ENCODE results near the gene ANKRD13D. TPM values are rescaled to one million over a fixed set of nuclear protein-coding genes. Genes with fewer than 3 reads are reported as not detected.

Gene ANKRD13D
- polyA plus RNA-seq, 2 donors: 36.8 to 87.3 TPM

DNA sequence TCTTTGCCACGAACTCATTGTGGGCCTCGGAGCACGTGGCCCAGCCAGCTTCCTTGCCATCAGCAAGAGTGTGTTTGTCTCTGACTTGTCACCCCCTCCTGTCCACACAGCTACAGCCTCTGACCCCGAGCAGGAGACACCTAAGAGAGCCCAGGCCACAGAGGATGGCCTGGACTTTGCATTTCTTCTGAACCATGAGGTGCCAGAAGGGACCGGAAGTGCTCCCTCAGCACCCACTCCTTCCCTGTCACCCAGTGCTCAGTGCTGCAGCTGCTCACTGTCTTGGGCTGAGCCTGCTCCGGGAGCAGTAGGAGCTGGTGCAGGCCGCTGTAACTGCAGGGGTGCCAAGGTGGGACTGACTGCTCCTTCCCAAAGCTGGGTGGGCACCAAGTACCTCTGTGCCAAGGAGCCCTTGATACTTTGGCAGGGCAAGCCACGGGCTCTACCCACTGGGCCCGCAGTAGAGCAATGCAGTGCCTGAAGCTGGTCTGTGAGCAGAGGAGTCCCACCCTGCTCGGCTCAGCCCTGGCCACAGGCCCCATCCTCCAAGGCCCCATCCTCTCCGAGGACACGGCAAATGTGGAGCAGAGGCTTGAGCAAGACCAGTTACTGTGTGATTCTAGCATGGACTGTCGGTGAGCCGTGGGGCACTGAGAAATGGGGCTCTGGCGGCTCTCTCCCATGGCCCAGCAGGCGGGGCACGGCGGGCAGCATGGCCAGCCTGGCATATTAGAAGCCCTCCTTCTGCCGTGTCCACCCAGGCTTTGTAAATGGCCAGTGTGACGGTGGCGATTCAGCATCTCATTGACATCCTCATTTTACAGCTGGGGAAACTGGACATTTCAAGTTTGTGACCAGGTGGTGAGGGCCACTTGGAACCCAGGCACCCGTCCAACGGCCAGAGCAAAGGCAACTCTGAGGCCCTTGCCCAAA, 16.5 kb upstream of the ANKRD13D start:
- 60 to 61% methylated on average over 23 of the region's 23 CpGs for WGBS, 2 donors
- no peak overlapping the region for H3K4me3 ChIP-seq (ENCODE audit: low read depth in 1 of 2, low read length in 2 of 2)

GRCh38 chr11:67273260-67273990, 15.7 kb upstream of the ANKRD13D start:
- peak overlapping the region; percentile 38 to 76 for H3K27ac ChIP-seq (ENCODE audit: low read depth in 2 of 2, low read length in 1 of 2)
- H3K27me3 ChIP-seq (ENCODE audit: control insufficient read depth in 1 of 2, insufficient read depth in 2 of 2, low read length in 2 of 2): no peaks in the 10 kb centered on the region
- no peaks in the 10 kb centered on the region for H3K9me3 ChIP-seq (ENCODE audit: control insufficient read depth in 2 of 2, insufficient read depth in 1 of 2, low read depth in 1 of 2, low read length in 1 of 2)
- H3K36me3 ChIP-seq (ENCODE audit: control insufficient read depth in 2 of 2, insufficient read depth in 2 of 2, low read length in 1 of 2): peaks cover 0 to 44% of the 10 kb centered on the region in 2 donors
- H3K4me1 ChIP-seq (ENCODE audit: control insufficient read depth in 2 of 2, insufficient read depth in 2 of 2, low read length in 1 of 2): peaks cover 36 to 72% of the 10 kb centered on the region in 2 donors
- WGBS, 2 donors: 31 to 40% methylated on average over 14 of the region's 14 CpGs
- no peak overlapping the region for H3K4me3 ChIP-seq (ENCODE audit: low read depth in 1 of 2, low read length in 2 of 2)

More for the DNA sequence above, 16.5 kb upstream of the ANKRD13D start:
- no peaks in the 10 kb centered on the region for H3K9me3 ChIP-seq (ENCODE audit: control insufficient read depth in 2 of 2, insufficient read depth in 1 of 2, low read depth in 1 of 2, low read length in 1 of 2)
- H3K27ac ChIP-seq (ENCODE audit: low read depth in 2 of 2, low read length in 1 of 2): peak overlapping the region; percentile 45 to 76
- H3K36me3 ChIP-seq (ENCODE audit: control insufficient read depth in 2 of 2, insufficient read depth in 2 of 2, low read length in 1 of 2): peaks cover 0 to 49% of the 10 kb centered on the region in 2 donors
- H3K4me1 ChIP-seq (ENCODE audit: control insufficient read depth in 2 of 2, insufficient read depth in 2 of 2, low read length in 1 of 2): peaks cover 37 to 72% of the 10 kb centered on the region in 2 donors
- no peaks in the 10 kb centered on the region for H3K27me3 ChIP-seq (ENCODE audit: control insufficient read depth in 1 of 2, insufficient read depth in 2 of 2, low read length in 2 of 2)

- Histone ChIP-seq H3K4me3 (ENCODE audit: low read depth in 1 of 2, low read length in 2 of 2) (no peak overlapping the region), H3K4me1 (ENCODE audit: control insufficient read depth in 2 of 2, insufficient read depth in 2 of 2, low read length in 1 of 2) (peaks cover 23 to 66% of the 10 kb centered on the region in 2 donors), H3K9me3 (ENCODE audit: control insufficient read depth in 2 of 2, insufficient read depth in 1 of 2, low read depth in 1 of 2, low read length in 1 of 2) (no peaks in the 10 kb centered on the region), H3K27me3 (ENCODE audit: control insufficient read depth in 1 of 2, insufficient read depth in 2 of 2, low read length in 2 of 2) (no peaks in the 10 kb centered on the region), H3K36me3 (ENCODE audit: control insufficient read depth in 2 of 2, insufficient read depth in 2 of 2, low read length in 1 of 2) (peaks cover 4 to 48% of the 10 kb centered on the region in 2 donors), H3K27ac (ENCODE audit: low read depth in 2 of 2, low read length in 1 of 2) (peak overlapping the region; percentile 57 to 70)
- 62 to 63% methylated on average over 35 of the region's 35 CpGs for WGBS, 2 donors
Observed at GRCh38 chr11:67274768-67275605, 14.1 kb upstream of the ANKRD13D start.

- WGBS, 2 donors: 78 to 79% methylated on average over 17 of the region's 17 CpGs
- no peaks in the 10 kb centered on the region for H3K9me3 ChIP-seq (ENCODE audit: control insufficient read depth in 2 of 2, insufficient read depth in 1 of 2, low read depth in 1 of 2, low read length in 1 of 2)
- peaks cover 22 to 58% of the 10 kb centered on the region in 2 donors for H3K4me1 ChIP-seq (ENCODE audit: control insufficient read depth in 2 of 2, insufficient read depth in 2 of 2, low read length in 1 of 2)
- H3K4me3 ChIP-seq (ENCODE audit: low read depth in 1 of 2, low read length in 2 of 2): no peak overlapping the region
- peak overlapping the region; percentile 70 to 93 for H3K27ac ChIP-seq (ENCODE audit: low read depth in 2 of 2, low read length in 1 of 2)
- no peaks in the 10 kb centered on the region for H3K27me3 ChIP-seq (ENCODE audit: control insufficient read depth in 1 of 2, insufficient read depth in 2 of 2, low read length in 2 of 2)
- peaks cover 5 to 56% of the 10 kb centered on the region in 2 donors for H3K36me3 ChIP-seq (ENCODE audit: control insufficient read depth in 2 of 2, insufficient read depth in 2 of 2, low read length in 1 of 2)
Observed at GRCh38 chr11:67275606-67276409, 13.3 kb upstream of the ANKRD13D start.

DNA sequence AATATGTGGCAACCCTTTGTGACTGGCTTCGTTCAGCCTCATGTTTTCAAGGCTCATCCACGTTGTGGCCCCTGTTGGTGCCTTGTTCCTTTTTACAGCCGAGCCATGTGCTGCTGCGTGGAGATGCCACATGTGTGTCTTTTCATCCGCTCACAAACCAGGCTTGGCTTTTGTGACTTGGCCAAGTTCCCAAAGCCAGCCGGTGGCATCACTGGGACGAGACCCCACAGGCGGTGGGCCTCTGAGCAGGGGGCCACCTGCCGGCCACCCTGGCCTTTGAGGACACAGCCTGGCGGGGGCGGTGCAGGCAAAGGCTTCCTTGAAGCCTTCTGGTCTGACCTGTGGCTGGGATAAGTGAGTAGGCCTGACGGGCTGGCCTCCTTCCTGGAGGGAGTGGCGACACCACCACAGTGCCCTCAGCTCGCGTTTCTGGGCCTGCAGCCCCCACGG, 12.3 kb upstream of the ANKRD13D start:
- Histone ChIP-seq H3K4me3 (ENCODE audit: low read depth in 1 of 2, low read length in 2 of 2) (peak overlapping the region in 1 of 2 donors; percentile 30), H3K36me3 (ENCODE audit: control insufficient read depth in 2 of 2, insufficient read depth in 2 of 2, low read length in 1 of 2) (peaks cover 13 to 62% of the 10 kb centered on the region in 2 donors), H3K9me3 (ENCODE audit: control insufficient read depth in 2 of 2, insufficient read depth in 1 of 2, low read depth in 1 of 2, low read length in 1 of 2) (no peaks in the 10 kb centered on the region), H3K27ac (ENCODE audit: low read depth in 2 of 2, low read length in 1 of 2) (peak overlapping the region; percentile 93 to 96), H3K27me3 (ENCODE audit: control insufficient read depth in 1 of 2, insufficient read depth in 2 of 2, low read length in 2 of 2) (no peaks in the 10 kb centered on the region), H3K4me1 (ENCODE audit: control insufficient read depth in 2 of 2, insufficient read depth in 2 of 2, low read length in 1 of 2) (peaks cover 21 to 54% of the 10 kb centered on the region in 2 donors)
- 28 to 36% methylated on average over 16 of the region's 16 CpGs for WGBS, 2 donors

DNA sequence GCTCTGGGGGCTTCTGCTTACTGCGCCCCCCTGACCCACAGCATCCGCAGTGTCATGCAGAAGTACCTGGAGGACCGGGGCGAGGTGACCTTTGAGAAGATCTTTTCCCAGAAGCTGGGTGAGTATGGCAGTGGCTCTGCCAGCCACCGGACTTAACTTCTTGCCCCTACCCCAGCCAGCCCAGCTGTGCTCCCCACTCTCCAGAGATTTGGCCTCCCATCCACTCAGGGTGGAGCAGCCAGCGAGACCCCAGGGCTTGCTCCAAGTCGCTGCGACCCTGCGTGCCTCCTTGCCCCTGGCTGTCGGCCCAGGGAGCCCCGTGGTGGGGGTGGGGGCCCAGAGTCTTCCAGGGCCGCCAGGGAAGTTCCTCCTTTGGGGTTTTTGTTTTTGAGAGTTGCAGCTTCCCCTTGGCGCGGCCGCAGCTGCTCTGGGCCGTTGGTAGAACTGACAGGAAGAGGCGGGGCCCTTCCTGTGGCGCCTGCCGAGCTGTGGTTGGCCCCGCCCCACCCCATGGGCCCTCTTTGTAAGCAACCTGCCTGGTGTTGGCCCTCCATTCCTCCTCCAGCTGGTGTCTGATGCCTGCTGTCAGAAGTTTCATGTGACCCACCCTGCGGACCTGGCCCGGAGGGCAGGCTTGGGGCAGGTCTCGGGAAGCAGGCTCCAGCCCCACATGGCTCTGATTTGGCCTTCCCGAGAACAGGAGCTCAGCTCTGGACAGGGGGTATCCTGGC, 11.7 kb upstream of the ANKRD13D start:
- Histone ChIP-seq H3K27me3 (ENCODE audit: control insufficient read depth in 1 of 2, insufficient read depth in 2 of 2, low read length in 2 of 2) (no peaks in the 10 kb centered on the region), H3K4me3 (ENCODE audit: low read depth in 1 of 2, low read length in 2 of 2) (peak overlapping the region; percentile 12 to 30), H3K27ac (ENCODE audit: low read depth in 2 of 2, low read length in 1 of 2) (peak overlapping the region; percentile 93 to 96), H3K4me1 (ENCODE audit: control insufficient read depth in 2 of 2, insufficient read depth in 2 of 2, low read length in 1 of 2) (peaks cover 18 to 48% of the 10 kb centered on the region in 2 donors), H3K9me3 (ENCODE audit: control insufficient read depth in 2 of 2, insufficient read depth in 1 of 2, low read depth in 1 of 2, low read length in 1 of 2) (no peaks in the 10 kb centered on the region), H3K36me3 (ENCODE audit: control insufficient read depth in 2 of 2, insufficient read depth in 2 of 2, low read length in 1 of 2) (peaks cover 13 to 61% of the 10 kb centered on the region in 2 donors)
- 13 to 26% methylated on average over 24 of the region's 24 CpGs for WGBS, 2 donors

GRCh38 chr11:67278135-67278938, 10.8 kb upstream of the ANKRD13D start:
- Histone ChIP-seq H3K4me1 (ENCODE audit: control insufficient read depth in 2 of 2, insufficient read depth in 2 of 2, low read length in 1 of 2) (peaks cover 16 to 39% of the 10 kb centered on the region in 2 donors), H3K9me3 (ENCODE audit: control insufficient read depth in 2 of 2, insufficient read depth in 1 of 2, low read depth in 1 of 2, low read length in 1 of 2) (no peaks in the 10 kb centered on the region), H3K4me3 (ENCODE audit: low read depth in 1 of 2, low read length in 2 of 2) (peak overlapping the region in 1 of 2 donors; percentile 12), H3K36me3 (ENCODE audit: control insufficient read depth in 2 of 2, insufficient read depth in 2 of 2, low read length in 1 of 2) (peaks cover 20 to 62% of the 10 kb centered on the region in 2 donors), H3K27ac (ENCODE audit: low read depth in 2 of 2, low read length in 1 of 2) (peak overlapping the region; percentile 82 to 96), H3K27me3 (ENCODE audit: control insufficient read depth in 1 of 2, insufficient read depth in 2 of 2, low read length in 2 of 2) (no peaks in the 10 kb centered on the region)
- 76 to 81% methylated on average over 13 to 14 of the region's 14 CpGs for WGBS, 2 donors
